ENCODE measurements around the gene SLC5A12.

Gene SLC5A12

GRCh38 chr11:26721948-26722475 lies at the start of gene SLC5A12:
TSS of gene SLC5A12 (minus strand) at chr11:26722060. CDS start at chr11:26721714, 346 bp downstream.
- no peak for DNase-seq (ENCODE audit: low spot score)

DNA sequence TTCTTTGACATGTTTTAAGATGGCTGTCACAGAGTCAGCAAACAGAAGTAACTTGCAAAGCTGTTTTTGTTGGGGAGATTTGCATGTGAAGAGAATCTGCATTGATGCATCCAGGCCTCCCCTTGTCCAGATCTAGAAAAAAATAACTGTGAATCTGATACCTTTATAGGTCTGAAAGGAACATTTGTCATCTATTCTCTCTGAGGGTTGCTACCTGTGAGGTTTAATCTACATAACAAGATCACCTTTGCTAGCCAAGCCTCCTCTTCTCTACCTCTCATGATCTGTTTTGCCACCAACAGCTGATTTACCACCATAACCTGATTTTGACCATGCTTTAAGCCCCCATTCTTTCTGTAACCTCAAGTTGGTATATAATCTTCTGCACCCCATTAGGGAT lies 47.2 kb upstream of the SLC5A12 start:
- DNase-seq (ENCODE audit: low spot score): no peak

GRCh38 chr11:26767060-26767459 lies 45.2 kb upstream of the SLC5A12 start:
- no peak for DNase-seq (ENCODE audit: low spot score)

GRCh38 chr11:26765323-26765722 lies 43.5 kb upstream of the SLC5A12 start:
- DNase-seq (ENCODE audit: low spot score): no peak

DNA sequence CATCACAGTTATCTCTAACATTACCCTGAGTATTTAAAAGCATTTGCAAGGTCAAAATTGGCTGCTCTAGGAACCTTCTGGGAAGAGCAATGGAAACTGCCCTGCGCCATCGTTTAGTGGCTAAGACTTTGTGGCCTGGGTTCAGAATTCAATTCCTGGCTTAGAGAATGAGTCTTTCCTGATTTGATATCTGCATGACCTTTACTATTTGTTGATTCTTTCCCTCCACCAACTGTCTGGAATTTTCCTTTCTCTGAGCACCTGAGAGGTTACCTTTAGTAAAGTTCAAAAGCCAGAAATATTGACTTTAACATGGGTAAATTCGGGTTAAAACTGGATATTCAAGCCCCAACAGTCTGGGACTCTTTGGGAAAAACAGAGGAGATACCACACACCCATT lies 43.0 kb upstream of the SLC5A12 start:
- DNase-seq (ENCODE audit: low spot score): no peak

- DNase-seq (ENCODE audit: low spot score): no peak
Measured at GRCh38 chr11:26764315-26764714, 42.5 kb upstream of the SLC5A12 start.

DNA sequence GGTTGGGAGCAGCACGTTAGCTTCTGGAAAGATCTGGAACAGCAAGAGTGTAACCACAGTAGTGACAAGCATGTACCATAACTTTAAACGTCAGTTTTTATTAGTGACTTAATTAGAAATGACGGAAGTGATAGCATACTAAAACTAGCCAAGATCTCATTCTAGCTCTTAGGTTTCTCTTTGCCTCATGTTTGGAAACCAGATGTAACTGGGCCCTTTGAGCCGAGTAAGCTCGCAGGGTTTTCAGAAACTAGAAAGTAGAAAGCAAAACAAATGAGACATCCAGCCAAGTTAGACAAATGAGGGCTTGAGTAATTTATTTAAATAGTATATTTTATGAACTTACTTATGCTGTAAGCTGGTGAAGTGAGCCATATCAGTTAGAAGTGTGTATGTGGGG lies 40.2 kb upstream of the SLC5A12 start:
- no peak for DNase-seq (ENCODE audit: low spot score)

DNA sequence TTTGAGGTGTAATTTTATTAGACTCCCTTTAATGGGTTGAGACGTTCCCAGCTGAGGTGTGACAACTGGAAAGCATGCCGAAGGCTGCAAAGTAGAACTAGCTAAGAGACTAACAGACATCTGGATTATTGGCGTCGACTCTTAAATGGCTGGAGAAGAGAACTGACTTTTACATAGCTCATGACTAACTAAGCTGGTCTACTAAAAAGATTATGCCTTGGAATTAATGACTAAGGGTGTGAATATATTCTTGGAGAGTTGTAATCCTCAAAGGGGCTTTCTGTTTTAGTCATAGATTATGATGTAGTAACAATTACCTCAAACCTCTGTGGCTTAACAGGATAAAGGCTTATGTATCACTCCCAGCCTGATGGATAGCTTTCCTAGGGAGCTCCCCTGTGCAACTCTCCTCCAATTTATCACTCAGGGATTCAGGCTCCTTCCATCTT lies 39.5 kb upstream of the SLC5A12 start:
- no peak for DNase-seq (ENCODE audit: low spot score)

GRCh38 chr11:26757995-26758394 lies 36.1 kb upstream of the SLC5A12 start:
- no peak for DNase-seq (ENCODE audit: low spot score)

GRCh38 chr11:26755762-26756161 lies 33.9 kb upstream of the SLC5A12 start:
- DNase-seq (ENCODE audit: low spot score): no peak

DNA sequence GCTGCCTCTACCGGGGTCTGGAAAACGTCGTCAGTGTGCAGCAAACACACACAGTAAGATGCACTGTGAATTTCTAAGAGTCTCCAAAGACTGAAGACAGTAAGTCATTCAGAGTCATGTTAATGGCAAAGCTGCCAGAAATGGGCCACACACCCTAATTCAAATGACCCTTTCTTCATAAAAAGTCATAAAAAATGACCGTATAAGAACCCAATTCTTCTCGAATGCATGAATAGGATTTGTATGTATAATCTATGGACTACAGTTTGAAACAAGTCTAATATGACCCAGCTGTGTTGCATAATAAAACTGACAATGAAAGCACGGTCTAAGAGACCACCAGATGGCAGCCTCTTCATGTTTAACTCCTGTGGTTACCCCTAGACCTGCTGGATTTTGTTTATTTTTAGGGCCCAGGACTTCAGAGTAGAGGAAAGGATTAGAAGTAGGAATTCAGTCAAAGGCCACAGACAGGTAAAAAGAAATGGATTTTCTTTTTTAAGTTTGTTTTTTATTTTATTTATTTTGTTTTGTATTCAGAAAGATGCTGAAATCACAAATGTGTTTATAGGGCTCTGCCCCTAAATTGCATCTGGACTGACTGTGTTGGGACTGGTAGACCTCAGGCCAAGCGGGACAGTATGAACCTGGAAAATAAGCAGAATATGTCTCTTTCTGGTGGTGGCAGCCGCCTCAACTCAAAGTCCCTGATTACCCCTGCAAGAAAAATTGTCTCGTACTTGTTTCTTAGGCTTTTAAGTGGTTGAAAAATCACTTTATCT lies 32.1 kb upstream of the SLC5A12 start:
- DNase-seq (ENCODE audit: low spot score): peak; percentile 54

GRCh38 chr11:26749927-26750326 lies 28.1 kb upstream of the SLC5A12 start:
- DNase-seq (ENCODE audit: low spot score): no peak

GRCh38 chr11:26743622-26744021 lies 21.8 kb upstream of the SLC5A12 start:
- DNase-seq (ENCODE audit: low spot score): no peak

- DNase-seq (ENCODE audit: low spot score): no peak
Measured at GRCh38 chr11:26742966-26743365, 21.1 kb upstream of the SLC5A12 start.

- peak; percentile 28 for DNase-seq (ENCODE audit: low spot score)
Measured at GRCh38 chr11:26741036-26741435, 19.2 kb upstream of the SLC5A12 start.

DNA sequence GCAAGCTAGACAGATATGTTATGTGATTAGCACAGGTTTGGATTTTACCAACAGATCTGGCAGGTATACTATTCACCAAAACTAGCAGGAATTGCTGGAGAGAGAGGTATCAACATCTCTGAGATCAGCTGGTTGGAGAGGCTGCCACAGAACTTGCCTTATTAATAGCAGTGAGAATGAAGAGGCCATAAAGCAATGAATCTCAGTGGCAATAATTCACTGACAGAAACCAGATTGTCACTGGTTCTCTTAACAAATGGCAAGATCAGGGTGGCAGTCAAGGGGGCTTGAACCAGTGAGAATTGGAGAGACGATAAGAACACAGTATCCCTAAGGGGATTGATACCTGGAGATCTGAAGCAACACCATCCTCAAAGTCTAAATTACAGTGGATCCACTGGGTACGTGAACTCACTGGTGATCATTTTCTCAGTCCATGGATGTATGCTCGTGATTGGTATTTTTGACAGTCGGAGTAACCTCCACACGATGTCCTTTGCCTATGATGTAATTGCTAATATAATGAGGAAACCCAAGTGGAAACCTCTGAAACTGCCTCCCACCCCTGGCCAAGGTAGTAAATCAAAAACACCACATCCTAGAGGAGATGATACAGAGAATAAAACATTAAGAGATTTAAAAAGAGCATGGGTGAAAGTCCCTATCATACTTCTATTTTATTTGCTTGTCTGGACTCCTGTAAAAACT lies 17.7 kb upstream of the SLC5A12 start:
- no peak for DNase-seq (ENCODE audit: low spot score)

DNA sequence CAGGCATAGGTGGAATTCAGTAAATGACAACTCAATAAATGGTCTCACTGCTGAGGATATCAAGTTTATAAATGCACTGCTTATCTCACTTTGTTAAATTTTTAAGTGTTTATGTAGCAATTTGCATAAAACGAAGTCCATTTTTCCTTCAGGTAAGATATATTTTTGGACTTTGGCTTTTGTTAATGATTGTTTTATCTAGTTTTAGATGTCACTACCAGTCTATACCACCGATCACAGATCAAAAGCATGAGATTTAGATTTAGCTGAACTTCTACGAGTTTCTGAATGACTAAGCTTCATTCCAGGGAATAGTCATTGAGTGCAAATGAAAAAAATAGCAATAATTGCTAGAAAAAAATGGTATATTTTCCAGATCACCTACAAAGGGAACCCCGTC lies 12.8 kb upstream of the SLC5A12 start:
- DNase-seq (ENCODE audit: low spot score): no peak

DNA sequence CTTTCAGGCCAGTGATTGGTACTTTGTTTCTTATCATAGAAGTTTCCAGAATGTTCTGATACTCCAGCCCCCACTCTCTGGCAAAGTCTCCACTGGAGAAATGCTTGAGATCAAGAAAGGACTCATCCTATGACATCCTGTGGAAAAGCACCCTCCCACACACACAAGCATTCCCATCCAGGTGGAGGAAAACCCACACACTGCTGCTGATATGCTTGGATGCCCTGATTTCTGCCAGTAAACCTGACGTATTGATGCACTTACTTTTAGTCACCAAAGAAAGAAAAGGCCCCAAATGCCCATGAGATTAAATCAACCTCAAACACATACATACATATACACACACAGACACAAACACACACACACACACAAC lies 9.2 kb upstream of the SLC5A12 start:
- DNase-seq (ENCODE audit: low spot score): no peak

DNA sequence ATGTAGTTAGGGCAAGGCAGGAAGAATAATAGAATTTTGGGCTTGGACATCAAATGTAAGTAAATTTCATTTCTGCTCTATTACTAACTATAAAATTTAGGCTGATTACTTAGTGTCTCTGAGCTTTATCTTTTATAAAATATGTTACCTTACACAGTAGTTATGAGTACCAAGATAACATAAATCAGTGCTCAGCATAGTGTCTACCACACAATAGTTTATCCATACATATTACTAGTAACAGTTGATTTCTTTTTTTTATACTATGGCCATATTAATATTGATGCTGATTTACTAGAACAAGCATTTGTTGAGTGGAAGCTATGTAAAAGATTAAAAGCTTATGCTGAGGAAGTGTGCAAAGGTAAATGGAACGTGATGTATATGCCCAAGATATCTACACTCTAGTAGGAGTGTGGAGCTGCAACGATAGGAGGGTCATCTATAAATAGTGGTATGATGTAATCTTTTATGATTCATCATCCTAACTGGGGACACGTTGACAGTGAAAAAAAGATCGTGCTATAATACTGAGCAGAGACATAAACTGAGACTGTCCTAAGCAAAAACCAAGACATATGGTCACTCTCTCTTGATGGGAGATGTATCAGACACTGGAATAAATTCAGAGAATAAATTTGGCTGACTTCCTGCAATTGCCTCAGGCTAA lies 8.7 kb upstream of the SLC5A12 start:
- DNase-seq (ENCODE audit: low spot score): peak; percentile 7

DNA sequence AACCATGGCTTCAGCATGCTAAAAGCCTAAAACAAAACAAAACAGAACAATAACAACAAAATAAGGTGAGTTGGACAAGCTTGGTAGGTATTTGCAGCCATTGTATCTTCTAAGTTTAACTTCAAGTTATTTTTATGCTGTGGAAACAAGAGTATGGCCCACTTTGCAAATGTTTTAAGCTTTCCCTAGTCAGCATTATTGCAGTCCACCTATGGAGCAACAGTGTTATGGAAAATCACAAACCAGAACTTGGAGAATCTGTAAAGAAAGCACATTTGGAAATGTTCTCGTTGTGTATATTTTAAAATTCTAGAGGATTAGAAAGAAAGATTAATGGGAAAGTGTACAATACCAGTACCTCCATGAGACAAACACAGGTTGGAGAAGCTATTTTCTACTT lies 7.4 kb upstream of the SLC5A12 start:
- DNase-seq (ENCODE audit: low spot score): no peak

- DNase-seq (ENCODE audit: low spot score): no peak
Measured at GRCh38 chr11:26726960-26727359, 5.1 kb upstream of the SLC5A12 start.

DNA sequence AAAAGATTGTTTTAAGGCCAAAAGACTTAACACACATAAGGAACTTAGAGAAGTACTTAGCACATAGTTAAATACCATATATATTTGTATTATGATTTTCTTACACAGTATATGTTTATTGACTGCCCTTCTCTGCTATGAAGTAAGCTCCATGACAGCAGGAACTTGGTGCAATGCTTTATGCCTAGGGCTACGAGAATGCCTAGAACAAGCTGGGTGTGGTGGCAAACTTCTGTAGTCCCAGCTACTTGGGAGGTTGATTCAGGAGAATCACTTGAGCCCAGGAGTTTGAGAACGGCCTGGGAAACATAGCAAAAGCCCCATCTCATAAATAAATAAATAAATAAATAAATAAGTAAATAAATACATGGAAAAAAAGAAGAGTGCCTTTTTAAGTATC lies 1.9 kb downstream of the SLC5A12 start:
- no peak for DNase-seq (ENCODE audit: low spot score)
